ENCODE measurements around the gene DOCK10. TPM values are rescaled to one million over a fixed set of nuclear protein-coding genes. Genes with fewer than 3 reads are reported as not detected.
"Not testable (repeated sequence)": the region's sequence is repeated elsewhere in the genome, so short reads cannot be mapped to it uniquely, and the experiment has no call there.

DOCK10 gene
- 10 to 100 TPM; 10.8 to 13.7 (median 10.8) TPM for polyA plus RNA-seq (ENCODE audit: insufficient read length in 3 of 3)

GRCh38 chr2:225041851-225042799 lies at the start of gene DOCK10:
TSS of gene DOCK10 (minus strand) at chr2:225042468. CDS start at chr2:225042374, 94 bp downstream.
- DNase-seq (ENCODE audit: low read depth in 3 of 3, low spot score in 2 of 3): no peak

DNA sequence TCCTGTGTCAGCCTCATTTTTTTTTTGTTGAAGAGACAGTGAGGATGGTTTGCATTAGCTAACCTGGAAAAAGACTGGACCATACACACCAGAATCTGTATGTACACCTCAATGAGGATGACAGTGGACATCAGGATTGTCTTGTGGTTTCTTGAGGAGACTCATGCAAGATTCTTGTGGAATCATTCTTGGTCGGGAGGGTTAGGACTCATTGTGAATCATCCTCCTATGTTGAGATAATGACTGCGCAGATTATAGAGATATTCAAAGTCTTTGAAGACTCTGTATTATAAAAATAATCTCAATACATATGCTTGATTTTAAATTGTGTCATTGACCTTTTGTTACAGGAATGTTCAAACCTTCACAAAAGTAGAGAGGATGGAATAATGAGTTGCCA lies 49.1 kb upstream of the DOCK10 start:
- no peak for DNase-seq (ENCODE audit: low read depth in 3 of 3, low spot score in 2 of 3)

DNA sequence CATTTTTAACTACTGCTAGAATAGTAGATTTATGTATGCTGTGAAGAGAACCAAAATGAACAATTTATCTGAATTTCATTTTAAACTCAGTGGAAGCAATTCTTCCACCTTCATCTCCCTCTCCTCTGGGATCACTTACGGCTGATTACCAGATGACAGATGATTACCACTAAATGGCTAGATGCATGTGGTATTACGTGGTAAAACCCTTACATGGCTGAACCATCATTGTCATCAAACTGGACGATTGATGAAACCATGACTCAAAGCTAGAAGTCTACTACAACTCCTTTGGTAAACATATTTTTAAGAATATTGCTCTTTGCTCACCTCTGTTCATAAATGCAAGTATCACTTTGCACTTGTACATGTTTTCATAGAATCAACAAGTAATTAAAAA lies 48.5 kb upstream of the DOCK10 start:
- DNase-seq (ENCODE audit: low read depth in 3 of 3, low spot score in 2 of 3): no peak

GRCh38 chr2:225086915-225087314 lies 44.6 kb upstream of the DOCK10 start:
- no peak for DNase-seq (ENCODE audit: low read depth in 3 of 3, low spot score in 2 of 3)

GRCh38 chr2:225086439-225086838 lies 44.2 kb upstream of the DOCK10 start:
- DNase-seq (ENCODE audit: low read depth in 3 of 3, low spot score in 2 of 3): no peak

- DNase-seq (ENCODE audit: low read depth in 3 of 3, low spot score in 2 of 3): no peak
Measured at GRCh38 chr2:225083276-225083675, 41.0 kb upstream of the DOCK10 start.

GRCh38 chr2:225076125-225076524 lies 33.9 kb upstream of the DOCK10 start:
- no peak for DNase-seq (ENCODE audit: low read depth in 3 of 3, low spot score in 2 of 3)

- DNase-seq (ENCODE audit: low read depth in 3 of 3, low spot score in 2 of 3): no peak
Measured at GRCh38 chr2:225074919-225075681, 32.8 kb upstream of the DOCK10 start.

- DNase-seq (ENCODE audit: low read depth in 3 of 3, low spot score in 2 of 3): no peak
Measured at GRCh38 chr2:225074366-225074765, 32.1 kb upstream of the DOCK10 start.

- no peak for DNase-seq (ENCODE audit: low read depth in 3 of 3, low spot score in 2 of 3)
Measured at GRCh38 chr2:225073198-225073597, 30.9 kb upstream of the DOCK10 start.

DNA sequence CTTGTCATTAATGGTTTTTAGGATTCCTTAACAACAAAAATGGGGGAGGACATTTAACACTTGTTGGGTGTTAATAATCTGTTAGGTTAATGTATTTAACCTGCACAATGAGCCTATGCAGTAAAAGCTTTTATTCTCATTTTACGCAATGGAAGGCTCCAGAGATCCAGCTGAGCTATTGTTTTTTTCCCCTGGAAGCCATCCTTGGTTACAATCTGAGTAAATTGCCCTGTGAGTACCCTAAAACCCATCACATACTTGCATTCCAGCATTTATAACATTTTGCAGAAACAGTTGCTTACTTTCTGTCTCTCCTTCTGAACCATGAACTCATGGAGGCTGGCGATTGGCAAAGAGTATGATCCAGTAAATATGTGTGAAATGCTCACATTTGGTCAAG lies 30.2 kb upstream of the DOCK10 start:
- no peak for DNase-seq (ENCODE audit: low read depth in 3 of 3, low spot score in 2 of 3)

- DNase-seq (ENCODE audit: low read depth in 3 of 3, low spot score in 2 of 3): no peak
Measured at GRCh38 chr2:225070811-225071210, 28.5 kb upstream of the DOCK10 start.

DNA sequence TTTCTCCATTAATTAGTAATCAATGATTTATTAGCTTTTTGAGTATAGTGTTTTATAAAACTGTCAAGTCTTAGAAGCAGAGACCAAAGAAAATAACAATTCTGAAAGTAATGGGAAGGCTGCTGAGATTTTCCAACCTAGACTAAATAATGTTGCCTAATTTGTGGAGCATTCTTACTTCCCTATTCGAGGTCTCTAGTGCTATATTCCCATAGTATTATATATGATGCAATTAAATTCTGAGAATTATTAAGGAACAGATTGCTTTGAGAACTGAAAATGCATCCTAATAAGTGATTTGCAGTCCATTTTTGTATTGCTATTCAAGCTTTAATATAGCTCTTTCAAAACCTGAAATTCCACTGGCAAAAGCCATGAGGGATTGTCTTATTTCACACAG lies 27.7 kb upstream of the DOCK10 start:
- no peak for DNase-seq (ENCODE audit: low read depth in 3 of 3, low spot score in 2 of 3)

GRCh38 chr2:225069477-225069876 lies 27.2 kb upstream of the DOCK10 start:
- DNase-seq (ENCODE audit: low read depth in 3 of 3, low spot score in 2 of 3): no peak

GRCh38 chr2:225065882-225066281 lies 23.6 kb upstream of the DOCK10 start:
- no peak for DNase-seq (ENCODE audit: low read depth in 3 of 3, low spot score in 2 of 3)

DNA sequence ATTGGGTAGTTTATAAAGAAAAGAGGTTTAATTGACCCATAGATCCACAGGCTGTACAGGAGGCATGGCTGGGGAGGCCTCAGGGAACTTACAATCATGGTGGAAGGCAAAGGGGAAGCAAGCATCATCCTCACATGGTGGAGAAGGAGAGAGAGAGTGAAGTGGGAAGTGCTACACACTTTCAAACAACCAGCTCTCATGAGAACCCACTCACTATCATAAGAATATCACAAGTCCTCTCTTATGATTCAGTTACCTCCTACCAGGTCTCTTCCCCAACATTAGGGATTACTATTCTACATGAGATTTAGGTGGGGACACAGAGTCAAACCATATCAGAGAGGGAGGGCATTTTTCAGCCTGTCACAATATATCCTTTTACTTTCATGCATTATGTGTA lies 22.7 kb upstream of the DOCK10 start:
- DNase-seq (ENCODE audit: low read depth in 3 of 3, low spot score in 2 of 3): no peak

GRCh38 chr2:225064362-225064761 lies 22.1 kb upstream of the DOCK10 start:
- no peak for DNase-seq (ENCODE audit: low read depth in 3 of 3, low spot score in 2 of 3)

GRCh38 chr2:225056330-225057073 lies 14.2 kb upstream of the DOCK10 start:
- DNase-seq (ENCODE audit: low read depth in 3 of 3, low spot score in 2 of 3): no peak

DNA sequence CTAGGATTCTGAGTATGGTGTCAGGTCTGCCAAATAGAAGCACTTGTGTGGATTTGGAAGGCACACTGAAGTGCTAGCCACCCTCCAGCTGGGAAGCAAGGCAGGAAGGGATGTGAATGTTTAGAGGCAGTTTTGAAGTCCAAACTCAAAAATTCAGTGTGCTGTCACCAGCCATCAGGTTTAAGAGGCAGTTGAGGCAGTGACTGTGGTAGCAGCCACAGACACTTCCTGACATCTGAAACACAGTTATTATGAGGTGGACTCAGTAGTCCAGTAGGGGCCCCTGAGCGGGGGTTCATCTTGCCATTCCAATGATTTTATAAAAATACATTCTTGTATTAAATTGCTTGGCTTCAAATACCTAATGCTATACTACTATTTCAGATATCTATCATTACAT lies 13.4 kb upstream of the DOCK10 start:
- DNase-seq (ENCODE audit: low read depth in 3 of 3, low spot score in 2 of 3): no peak

- DNase-seq (ENCODE audit: low read depth in 3 of 3, low spot score in 2 of 3): no peak
Measured at GRCh38 chr2:225052703-225053102, 10.4 kb upstream of the DOCK10 start.

GRCh38 chr2:225047502-225047901 lies 5.2 kb upstream of the DOCK10 start:
- DNase-seq (ENCODE audit: low read depth in 3 of 3, low spot score in 2 of 3): not testable (repeated sequence)
